A204.1 (cell line): ENCODE measurements around the gene ABHD14A.

ENCODE experiments used
- FAIRE-seq: peaks from 2 replicates; lab custom pipeline; 2012; peaks lifted over from hg19 to GRCh38; lab: Jason Lieb, UNC

Gene ABHD14A

DNA sequence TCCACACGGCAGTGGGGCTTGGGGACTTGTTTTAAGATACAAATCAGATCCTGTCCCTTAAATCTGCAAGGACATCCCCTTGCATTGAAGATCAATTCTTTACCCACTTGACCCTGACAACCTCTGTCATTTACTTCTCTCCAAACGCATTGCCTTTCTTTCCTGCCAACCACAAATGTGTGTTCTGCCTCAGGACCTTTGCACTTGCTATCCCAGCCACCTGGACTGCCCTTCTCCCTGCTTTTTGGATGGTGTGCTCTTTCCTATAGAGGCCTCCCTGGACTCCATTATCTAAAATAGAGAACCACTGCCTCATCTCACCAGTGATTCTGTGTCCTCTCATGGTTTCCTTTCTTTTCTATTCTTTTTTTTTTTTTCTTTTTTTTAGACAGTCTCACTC, 22.3 kb downstream of the ABHD14A start:
- no peak for FAIRE-seq

GRCh38 chr3:51997935-51998596, 23.2 kb downstream of the ABHD14A start:
- no peak for FAIRE-seq

DNA sequence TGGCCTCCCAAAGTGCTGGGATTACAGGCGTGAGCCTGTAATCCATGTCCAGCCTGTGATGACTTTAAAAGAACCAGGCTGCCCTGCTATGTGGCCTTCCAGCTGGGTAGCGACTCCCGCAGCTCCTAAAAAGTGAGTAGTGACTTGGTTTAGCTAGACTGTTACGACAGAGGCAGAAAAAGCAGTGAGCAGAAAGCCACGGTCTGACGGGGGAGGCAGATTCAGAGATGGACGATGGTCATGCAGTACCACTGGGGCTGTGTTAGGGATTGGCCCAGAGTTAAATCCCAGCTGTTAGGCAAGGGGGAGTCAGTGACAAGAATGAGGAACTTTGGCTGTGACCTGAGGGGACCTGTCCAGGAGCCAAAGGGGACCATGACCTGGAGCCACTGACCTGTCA, 23.9 kb downstream of the ABHD14A start:
- FAIRE-seq, result no peak

DNA sequence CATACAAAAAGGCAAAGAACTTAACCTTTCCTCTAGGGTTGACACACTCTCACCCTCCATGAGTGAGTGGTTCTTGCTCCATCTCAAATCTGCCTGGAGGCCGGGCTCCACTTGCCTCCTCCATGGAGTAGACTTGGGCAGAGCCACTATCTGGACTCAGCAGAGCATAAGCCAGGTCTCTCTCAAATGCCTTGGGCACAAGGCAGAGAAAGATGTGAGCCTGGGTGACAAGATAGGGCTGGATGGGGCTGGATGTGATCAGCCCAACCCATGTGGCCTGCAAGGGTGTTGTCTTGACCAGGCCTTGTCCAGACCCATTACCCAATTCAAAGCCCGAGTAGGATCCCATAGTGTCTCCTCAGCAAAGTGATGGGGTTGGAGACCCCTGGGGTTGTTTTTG, 25.0 kb downstream of the ABHD14A start:
- no peak for FAIRE-seq

GRCh38 chr3:52001443-52001974, 26.6 kb downstream of the ABHD14A start:
- FAIRE-seq, result no peak

- FAIRE-seq, result no peak
These were observed 27.9 kb downstream of the ABHD14A start for GRCh38 chr3:52002748-52003147.

DNA sequence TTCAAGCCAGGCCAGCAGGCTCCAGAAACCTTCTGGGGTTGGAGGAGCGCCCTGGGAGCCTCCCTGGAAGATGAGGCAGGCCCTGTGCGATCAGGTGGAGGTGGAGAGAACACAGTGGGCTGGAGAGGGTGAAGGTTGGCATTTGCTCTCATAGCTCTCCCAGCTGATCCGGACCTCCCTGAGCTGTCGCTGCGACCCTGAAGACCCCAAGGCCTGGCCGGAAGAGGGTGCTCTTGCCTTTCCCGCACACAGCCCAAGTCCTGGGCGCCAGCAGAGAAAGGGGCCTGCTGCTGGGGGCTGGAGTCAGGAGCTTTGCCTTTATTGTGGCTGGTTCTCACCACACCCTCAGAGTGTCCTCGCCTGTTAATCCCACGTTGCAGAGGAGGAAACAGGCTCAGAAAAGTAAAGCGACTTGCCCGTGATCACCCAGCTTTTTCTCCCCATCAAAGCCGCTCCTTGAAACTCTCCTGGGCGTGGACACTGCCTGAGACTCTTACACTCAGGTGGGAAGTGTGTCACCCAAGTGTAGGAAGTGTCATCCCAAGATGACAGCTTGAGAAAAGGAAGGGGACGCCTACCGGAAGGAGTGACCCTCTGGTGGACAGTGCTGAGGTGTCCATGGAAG, 29.4 kb downstream of the ABHD14A start:
- no peak for FAIRE-seq

DNA sequence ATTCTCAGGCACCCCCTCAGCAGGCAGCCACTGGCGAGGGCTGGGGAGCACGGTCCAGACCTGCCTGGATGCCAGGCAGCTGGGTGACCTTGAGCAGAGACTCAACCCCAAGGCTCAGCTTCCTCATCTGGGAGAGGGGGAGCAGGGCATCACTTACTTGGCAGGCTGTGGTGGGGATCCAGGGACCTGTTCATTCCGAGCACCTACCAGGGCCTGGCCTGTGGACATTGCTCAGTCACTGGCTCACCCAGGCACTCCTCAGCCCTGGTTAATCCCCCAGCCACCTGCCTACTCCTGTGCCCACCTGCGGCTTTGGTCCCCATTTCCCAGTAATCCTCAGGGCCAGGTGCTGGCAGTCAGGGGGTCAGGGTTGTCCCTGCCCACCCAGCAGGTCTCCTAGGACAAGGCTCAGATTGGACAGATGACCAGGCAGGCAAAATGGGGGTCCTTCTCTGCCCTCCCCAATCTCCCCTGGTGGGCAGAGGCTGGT, 30.1 kb downstream of the ABHD14A start:
- FAIRE-seq, result no peak

- FAIRE-seq, result no peak
These were observed 30.7 kb downstream of the ABHD14A start for GRCh38 chr3:52005571-52005986.

DNA sequence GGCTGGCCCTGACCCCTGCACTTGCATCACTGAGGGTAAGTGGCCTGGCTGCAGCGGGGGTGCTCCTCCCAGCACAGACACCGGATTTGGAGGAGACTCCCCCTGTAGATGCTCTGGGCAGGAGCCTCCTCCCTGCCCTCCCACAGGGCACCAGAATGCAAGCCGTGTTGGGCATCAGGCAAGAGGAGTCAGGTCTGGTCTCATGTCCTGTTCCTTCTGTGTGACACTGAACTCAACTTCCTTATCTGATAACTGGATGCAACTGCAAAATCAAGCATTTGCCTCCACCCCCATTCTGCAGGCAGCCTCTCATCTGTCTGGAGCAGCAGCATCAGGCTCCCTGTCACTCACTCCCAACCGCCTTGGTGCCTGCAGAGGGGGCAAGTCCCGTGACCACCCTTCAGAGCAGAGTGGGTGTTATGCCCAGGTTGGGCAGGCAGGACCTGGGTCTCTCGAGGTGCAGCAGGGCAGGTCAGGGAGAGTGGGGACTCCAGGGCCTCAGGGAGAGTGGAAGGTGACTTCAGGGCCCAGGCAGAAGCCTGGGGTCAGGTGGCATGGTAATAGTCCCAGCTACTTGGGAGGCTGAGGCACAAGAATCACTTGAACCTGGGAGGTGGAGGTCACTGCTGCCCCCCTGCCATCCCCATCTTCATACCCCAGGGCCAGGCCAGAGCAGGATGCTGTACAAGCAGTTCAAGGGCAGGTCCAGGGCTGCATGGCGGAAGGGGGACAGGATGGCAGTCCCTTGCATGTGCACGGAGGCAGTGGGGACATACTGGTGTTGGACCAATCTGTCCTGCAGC, 31.4 kb downstream of the ABHD14A start:
- FAIRE-seq, result no peak

- no peak for FAIRE-seq
These were observed 31.9 kb downstream of the ABHD14A start for GRCh38 chr3:52006820-52007133.

DNA sequence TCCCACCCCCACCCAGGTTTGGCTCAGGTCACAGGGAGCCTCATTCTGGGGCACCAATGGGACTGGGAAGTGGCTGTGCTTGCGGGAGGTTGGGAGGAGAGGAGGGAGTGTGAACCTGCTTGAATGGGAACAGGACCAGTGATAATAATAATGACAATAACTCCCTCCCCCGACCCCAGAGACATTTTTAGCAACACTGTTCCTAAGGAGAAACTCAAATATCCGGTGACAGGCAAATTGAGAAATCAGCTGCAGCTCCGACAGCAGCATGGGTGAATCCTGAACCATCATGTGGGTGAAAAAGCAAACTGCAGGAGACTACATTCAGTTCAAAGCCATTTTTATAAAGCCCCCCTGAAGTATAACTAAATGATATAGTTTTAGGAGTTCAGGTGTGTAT, 32.4 kb downstream of the ABHD14A start:
- FAIRE-seq, result no peak

GRCh38 chr3:52010431-52010830, 35.6 kb downstream of the ABHD14A start:
- FAIRE-seq, result no peak

DNA sequence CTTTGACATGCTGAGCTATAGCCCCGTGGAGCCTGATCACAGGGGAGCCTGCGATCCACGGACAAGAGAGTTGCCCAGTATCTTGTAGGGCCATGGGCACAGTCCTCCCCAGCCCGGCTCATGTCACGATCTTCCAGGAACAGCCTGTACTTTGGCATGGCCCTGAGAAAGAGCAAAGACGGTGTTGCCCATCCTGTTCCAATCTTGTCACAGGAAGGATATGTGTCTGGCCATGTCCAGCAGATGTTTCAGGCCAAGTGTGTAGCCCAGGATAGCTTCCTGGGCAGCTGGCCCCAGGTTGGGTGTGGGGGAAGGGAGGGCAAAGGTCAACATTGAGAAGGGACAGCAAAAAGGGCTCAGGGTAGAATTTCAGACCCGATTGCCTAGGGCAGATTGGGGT, 37.8 kb downstream of the ABHD14A start:
- no peak for FAIRE-seq

DNA sequence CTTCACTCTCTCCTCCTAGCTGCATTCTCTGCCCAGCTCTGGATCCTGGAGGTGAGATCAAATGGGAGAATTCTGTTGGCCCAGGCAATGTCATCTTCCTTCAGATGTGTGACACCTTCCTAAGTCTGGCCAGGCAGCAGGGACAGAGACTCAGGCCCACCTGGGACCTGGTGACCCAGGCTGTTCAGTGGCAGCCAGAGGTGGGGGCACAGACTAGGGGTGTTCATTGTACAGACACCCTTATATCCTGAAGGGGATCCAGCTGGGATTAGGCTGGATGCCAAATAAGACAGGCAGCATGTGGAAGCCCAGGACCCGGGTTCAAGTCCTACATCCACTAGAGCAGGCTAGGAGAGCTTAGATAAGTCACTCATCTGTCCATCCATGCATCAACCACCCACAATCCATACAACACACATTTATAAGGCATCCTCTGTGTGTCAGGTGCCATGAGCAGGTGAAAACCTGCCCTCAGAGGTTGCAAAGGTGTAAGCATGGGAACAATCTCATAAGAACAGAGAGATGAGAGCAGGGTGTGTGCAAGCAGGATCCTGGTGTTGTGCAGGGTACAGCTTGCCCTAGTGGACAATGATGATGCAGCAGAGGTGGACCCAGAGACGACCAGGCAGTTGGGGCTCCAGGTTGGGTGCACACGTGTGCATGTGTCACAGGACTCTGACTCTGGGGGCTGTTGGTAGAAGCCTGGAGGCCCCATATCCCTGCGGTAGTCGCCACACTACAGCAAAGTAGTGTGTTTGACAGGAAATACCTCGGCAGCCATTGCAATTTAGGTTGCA, 39.1 kb downstream of the ABHD14A start:
- no peak for FAIRE-seq

- no peak for FAIRE-seq
These were observed 39.7 kb downstream of the ABHD14A start for GRCh38 chr3:52014613-52015012.

DNA sequence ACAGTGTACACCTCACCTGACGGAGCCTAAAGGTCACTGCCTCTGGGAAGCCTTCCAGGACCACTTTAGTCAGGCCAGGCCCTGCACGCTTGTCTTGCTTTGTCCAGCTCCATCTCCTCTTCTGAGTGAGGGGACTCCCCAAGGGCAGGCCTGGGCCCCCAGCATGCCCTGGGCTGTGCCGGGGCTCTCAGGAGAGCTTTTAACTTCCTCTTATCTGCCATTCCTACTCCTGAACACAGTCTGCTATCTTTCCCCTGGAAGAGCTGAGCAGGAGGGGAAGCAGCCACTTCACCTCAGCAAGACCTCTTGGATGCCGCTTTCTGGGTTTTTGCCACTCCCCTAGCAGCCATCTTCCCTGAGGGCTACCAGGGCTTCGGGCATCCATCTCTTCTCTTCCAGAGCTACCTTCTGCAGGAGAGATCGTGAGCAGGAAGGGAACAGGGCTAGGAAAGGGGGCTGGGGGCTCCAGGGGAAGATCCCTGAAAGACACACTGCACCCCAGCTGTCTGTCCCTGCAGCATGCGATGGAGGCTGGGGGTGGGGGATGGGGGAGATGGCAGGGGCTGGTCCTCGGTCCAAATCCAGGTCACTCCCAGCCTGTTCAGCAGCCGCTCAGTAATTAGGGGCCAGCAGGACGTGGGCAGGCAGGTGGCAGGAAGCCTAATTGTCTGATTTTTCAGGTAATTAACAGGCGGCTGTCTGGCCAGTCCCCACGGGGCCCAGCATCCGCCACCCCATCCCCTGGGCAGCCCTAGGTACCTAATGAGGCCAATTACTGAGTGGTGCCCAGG, 40.8 kb downstream of the ABHD14A start:
- no peak for FAIRE-seq

DNA sequence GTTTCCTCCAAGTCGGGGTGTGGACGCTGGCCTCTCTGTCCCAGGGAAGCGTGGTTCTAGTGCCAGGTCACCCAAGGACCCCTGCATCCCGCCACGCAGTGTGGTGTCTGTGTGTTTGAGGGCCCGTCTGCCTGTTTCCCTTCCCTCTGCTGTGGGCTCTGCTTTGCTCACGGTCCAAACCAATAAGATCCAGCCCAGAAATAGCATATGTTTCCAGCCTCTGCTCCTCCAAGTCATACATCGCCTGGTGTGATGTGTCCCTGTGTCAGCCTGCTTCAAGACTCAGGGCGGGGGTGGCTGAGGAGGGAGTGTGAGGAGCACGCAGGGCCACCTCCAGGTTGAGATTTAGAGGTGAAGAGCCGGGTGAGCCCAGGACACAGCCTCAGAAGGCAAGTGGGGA, 42.7 kb downstream of the ABHD14A start:
- FAIRE-seq, result no peak

- no peak for FAIRE-seq
These were observed 43.6 kb downstream of the ABHD14A start for GRCh38 chr3:52018319-52019000.

DNA sequence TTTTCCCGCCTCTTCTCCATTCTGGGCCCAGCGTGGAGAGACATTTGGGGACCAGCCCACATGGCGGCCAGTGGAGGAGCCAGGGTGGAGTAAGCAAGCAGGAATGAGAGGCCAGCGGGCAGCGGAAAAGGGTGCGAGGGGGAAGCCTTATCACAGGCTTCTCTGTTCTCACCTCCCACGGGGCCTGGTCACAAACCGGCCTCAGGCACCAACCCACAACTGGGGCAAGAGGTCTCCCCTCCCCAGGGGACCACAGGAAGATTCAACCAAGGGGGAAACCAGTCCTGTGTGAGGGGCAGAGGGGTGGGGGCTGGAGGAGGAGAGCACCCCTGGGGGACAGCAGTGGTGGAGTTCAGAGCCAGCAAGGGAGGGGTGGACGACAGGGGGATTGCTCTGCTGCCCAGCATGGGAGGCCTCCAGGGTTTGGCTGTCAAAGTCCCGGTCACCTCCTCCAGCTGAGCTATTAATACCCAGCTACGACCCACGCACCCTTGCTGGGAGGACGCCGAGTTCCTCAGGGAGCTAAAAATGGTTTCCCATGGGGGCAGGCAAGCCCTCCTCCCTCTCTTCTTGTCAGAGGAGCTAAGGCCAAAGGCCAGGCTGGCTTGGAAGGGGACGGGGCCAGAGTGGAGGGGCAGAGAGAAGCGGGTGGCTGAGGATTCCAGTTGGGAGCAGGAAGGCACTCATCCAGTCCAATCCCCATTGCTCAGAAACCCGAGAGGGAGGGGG, 44.7 kb downstream of the ABHD14A start:
- no peak for FAIRE-seq
